ENCODE results near the gene BCL7A.
"Not testable (repeated sequence)": the region's sequence is repeated elsewhere in the genome, so short reads cannot be mapped to it uniquely, and the experiment has no call there.

Gene BCL7A

DNA sequence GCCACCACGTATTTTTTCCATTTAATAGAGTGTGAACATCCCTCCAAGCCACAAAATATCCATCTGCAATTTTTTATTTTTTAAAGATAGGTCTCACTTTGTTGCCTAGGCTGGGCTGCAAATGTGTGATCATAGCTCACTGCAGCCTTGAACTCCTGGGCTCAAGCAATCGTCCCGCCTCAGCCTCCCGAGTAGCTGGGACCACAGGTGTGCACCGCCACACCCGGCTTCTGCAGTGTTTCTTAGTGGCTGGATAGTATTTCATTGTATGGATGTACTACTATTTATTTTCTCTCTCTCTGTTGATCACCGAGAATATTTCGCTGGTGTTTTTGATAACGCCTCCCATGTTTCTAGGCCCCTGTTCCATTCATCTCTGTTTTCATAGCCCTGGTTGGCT is 74.3 kb downstream of the BCL7A start:
- Histone ChIP-seq H3K4me1 (ENCODE audit: insufficient read depth, low read length) (peaks cover 10% of the 10 kb centered on the region), H3K4me3 (ENCODE audit: low read length) (no peak overlapping the region), H3K27me3 (ENCODE audit: insufficient read depth, low read length) (no peaks in the 10 kb centered on the region), H2AFZ (ENCODE audit: low read depth, low read length) (no peak overlapping the region), H3K9me3 (ENCODE audit: low read length) (no peaks in the 10 kb centered on the region), H3K36me3 (ENCODE audit: insufficient read depth, low read length) (no peaks in the 10 kb centered on the region)

DNA sequence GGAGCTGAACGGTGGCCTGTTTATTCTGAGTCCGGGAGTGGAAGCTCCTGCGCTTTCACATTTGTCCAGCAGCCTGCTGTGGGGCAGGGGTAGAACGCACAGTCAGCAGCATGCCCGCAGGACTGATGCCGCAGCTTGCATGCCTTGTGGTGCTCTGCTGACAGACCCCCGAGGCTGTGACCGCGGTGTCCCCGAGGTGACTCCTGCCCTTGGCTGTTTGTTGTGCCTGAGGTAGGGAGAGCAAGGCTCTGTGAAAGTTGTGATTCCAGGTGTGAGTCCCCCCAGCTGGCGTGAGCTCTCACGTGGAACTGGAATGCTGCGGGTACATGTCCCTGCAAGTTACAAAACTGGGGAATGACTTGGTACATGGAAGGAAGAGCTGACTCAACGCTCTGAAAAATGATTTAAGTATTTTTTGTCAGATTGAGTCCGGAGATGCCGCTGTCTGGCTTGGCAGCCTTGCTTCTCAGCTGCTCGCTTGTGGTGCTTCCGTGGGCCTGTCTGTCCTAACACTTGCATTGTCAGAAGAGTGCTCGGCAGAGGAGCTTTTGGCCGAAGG is 75.0 kb downstream of the BCL7A start:
- Histone ChIP-seq H2AFZ (ENCODE audit: low read depth, low read length) (no peak overlapping the region), H3K9me3 (ENCODE audit: low read length) (no peaks in the 10 kb centered on the region), H3K36me3 (ENCODE audit: insufficient read depth, low read length) (no peaks in the 10 kb centered on the region), H3K27me3 (ENCODE audit: insufficient read depth, low read length) (no peaks in the 10 kb centered on the region), H3K4me3 (ENCODE audit: low read length) (no peak overlapping the region), H3K4me1 (ENCODE audit: insufficient read depth, low read length) (peaks cover 10% of the 10 kb centered on the region)

DNA sequence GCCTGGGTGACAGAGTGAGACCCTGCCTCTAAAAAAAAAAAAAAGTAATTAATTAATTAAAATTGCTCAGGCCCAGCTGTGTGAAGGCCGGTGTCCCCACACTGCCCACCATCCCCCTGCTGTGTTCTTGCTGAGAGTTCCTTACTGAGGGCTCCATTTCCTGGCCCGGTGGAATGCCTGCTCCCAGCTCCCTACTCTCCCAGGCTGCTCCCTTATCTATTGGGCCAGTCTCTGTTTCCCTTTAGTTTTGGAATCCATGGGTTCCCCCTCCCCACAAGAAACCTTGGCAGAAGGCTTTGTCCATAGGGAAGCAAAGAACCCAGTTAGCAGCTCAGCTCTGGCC is 75.9 kb downstream of the BCL7A start:
- Histone ChIP-seq H2AFZ (ENCODE audit: low read depth, low read length) (no peak overlapping the region), H3K36me3 (ENCODE audit: insufficient read depth, low read length) (peaks cover 3% of the 10 kb centered on the region), H3K9me3 (ENCODE audit: low read length) (peaks cover 1% of the 10 kb centered on the region), H3K4me3 (ENCODE audit: low read length) (no peak overlapping the region), H3K27me3 (ENCODE audit: insufficient read depth, low read length) (no peaks in the 10 kb centered on the region), H3K4me1 (ENCODE audit: insufficient read depth, low read length) (peaks cover 10% of the 10 kb centered on the region)

DNA sequence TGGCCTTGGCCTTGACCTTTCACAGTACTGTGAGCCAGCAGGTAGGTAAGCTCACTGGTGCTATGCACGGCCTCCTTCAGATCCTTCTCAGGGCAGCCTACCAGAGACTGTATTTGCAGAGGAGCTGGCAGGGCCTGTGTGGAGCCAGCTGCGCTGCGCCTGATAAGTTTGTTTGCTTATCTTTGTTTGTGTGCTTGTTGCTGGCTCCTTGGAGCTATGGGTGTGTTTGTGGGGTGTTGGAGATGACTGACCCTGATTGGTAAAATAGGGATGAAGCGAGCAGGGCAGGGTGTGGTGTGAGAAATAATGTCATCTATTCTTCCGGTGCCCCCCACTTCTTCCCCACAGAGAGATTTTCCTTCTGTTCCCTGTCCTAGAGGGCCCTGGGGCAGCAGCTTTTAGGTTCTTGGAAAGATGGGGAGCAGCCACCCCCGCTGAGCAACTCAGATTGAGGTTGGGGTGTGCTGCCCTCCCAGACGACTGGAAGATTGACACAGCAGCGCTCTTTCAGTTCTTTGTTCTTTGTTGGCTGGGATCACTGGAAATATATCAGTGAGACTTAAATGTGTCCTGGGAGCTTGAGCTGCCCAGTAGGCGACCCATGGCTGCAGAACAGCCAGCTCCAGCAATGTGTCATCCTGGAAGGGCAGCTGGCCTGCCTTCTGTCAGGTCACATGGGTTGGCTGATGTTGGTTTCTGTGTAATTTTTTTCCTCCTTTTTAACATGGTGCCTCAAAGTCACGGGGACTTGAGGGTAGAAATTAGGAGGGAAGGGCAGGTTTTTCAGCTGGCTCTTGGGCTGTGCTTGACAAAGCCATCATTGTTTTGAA is 76.5 kb downstream of the BCL7A start:
- H3K36me3 ChIP-seq (ENCODE audit: insufficient read depth, low read length): peaks cover 3% of the 10 kb centered on the region
- H3K4me3 ChIP-seq (ENCODE audit: low read length): no peak overlapping the region
- no peaks in the 10 kb centered on the region for H3K27me3 ChIP-seq (ENCODE audit: insufficient read depth, low read length)
- no peak overlapping the region for H2AFZ ChIP-seq (ENCODE audit: low read depth, low read length)
- H3K4me1 ChIP-seq (ENCODE audit: insufficient read depth, low read length): peaks cover 10% of the 10 kb centered on the region
- peaks cover 1% of the 10 kb centered on the region for H3K9me3 ChIP-seq (ENCODE audit: low read length)

DNA sequence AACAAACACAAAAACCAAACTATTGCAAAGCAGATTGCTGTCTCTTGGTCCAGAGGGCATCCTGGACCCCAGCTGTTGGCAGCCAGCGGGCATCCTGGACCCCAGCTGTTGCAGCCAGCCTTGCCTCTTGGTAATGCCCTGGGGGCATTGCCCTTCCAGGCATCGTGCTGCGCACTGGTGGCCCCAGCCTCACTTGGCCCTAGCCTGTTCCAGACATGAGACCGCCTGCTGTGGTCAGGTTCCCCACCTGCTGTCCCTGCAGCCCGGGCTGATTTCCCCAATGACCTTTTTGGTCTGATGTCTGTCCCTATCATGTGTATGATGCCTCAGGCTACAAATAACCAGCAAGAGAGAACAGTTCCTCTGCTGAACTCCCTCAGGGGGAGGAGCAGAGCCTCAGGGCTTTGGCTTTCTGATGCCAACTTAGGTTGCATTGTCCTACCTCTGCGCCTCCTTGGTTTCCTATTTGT is 77.6 kb downstream of the BCL7A start:
- no peak overlapping the region for H2AFZ ChIP-seq (ENCODE audit: low read depth, low read length)
- H3K4me3 ChIP-seq (ENCODE audit: low read length): no peak overlapping the region
- no peaks in the 10 kb centered on the region for H3K27me3 ChIP-seq (ENCODE audit: insufficient read depth, low read length)
- H3K9me3 ChIP-seq (ENCODE audit: low read length): peaks cover 1% of the 10 kb centered on the region
- H3K36me3 ChIP-seq (ENCODE audit: insufficient read depth, low read length): peaks cover 3% of the 10 kb centered on the region
- peaks cover 10% of the 10 kb centered on the region for H3K4me1 ChIP-seq (ENCODE audit: insufficient read depth, low read length)

GRCh38 chr12:122099856-122100255 is 78.2 kb downstream of the BCL7A start:
- Histone ChIP-seq H3K36me3 (ENCODE audit: insufficient read depth, low read length) (peaks cover 3% of the 10 kb centered on the region), H3K9me3 (ENCODE audit: low read length) (peaks cover 1% of the 10 kb centered on the region), H3K4me1 (ENCODE audit: insufficient read depth, low read length) (peaks cover 10% of the 10 kb centered on the region), H2AFZ (ENCODE audit: low read depth, low read length) (no peak overlapping the region), H3K4me3 (ENCODE audit: low read length) (no peak overlapping the region), H3K27me3 (ENCODE audit: insufficient read depth, low read length) (no peaks in the 10 kb centered on the region)

GRCh38 chr12:122100568-122100967 is 78.9 kb downstream of the BCL7A start:
- peaks cover 10% of the 10 kb centered on the region for H3K4me1 ChIP-seq (ENCODE audit: insufficient read depth, low read length)
- no peaks in the 10 kb centered on the region for H3K27me3 ChIP-seq (ENCODE audit: insufficient read depth, low read length)
- peaks cover 3% of the 10 kb centered on the region for H3K36me3 ChIP-seq (ENCODE audit: insufficient read depth, low read length)
- H2AFZ ChIP-seq (ENCODE audit: low read depth, low read length): no peak overlapping the region
- H3K9me3 ChIP-seq (ENCODE audit: low read length): peaks cover 1% of the 10 kb centered on the region
- H3K4me3 ChIP-seq (ENCODE audit: low read length): no peak overlapping the region

DNA sequence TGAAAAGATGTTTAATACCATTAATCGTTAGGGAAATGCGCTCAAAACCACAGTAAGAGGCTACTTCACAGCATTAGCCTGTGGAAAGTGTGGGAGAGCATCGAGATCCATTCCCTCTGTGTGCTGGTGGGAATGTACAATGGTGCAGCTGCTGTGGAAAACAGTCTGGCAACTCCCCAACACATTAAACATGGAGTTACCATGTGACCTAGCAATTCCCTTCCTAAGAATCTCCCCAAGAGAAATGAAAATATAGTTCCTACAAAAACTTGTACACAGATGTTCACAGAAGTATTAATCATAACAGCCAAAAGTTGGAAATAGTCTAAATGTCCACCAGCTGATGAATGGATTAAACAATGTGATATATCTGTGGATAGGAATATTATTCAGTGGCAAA is 80.6 kb downstream of the BCL7A start:
- H3K27me3 ChIP-seq (ENCODE audit: insufficient read depth, low read length): no peaks in the 10 kb centered on the region
- peaks cover 1% of the 10 kb centered on the region for H3K9me3 ChIP-seq (ENCODE audit: low read length)
- no peak overlapping the region for H3K4me3 ChIP-seq (ENCODE audit: low read length)
- peaks cover 10% of the 10 kb centered on the region for H3K4me1 ChIP-seq (ENCODE audit: insufficient read depth, low read length)
- H2AFZ ChIP-seq (ENCODE audit: low read depth, low read length): no peak overlapping the region
- H3K36me3 ChIP-seq (ENCODE audit: insufficient read depth, low read length): peaks cover 3% of the 10 kb centered on the region

DNA sequence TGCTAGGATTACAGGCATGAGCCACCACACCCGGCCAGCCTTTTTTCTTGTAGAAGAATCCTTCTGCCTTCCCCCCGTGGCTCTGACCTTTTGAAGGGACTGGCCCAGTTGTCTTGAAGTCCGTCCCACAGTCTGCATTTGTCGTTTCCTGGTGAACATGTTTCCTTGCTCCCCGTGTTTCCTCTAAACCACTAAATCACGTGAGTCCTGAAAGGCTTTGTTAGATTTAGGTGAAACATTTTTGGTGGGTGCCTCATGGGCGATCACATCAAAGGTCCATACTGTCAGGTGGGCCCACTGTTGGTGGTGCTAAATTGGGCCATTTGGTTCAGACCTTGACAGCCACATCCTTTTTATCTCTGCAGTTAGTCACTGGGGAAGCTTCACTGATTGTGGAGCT is 83.2 kb downstream of the BCL7A start:
- H3K9me3 ChIP-seq (ENCODE audit: low read length): peaks cover 1% of the 10 kb centered on the region
- H3K27me3 ChIP-seq (ENCODE audit: insufficient read depth, low read length): no peaks in the 10 kb centered on the region
- no peaks in the 10 kb centered on the region for H3K4me1 ChIP-seq (ENCODE audit: insufficient read depth, low read length)
- H3K36me3 ChIP-seq (ENCODE audit: insufficient read depth, low read length): peaks cover 3% of the 10 kb centered on the region
- no peak overlapping the region for H2AFZ ChIP-seq (ENCODE audit: low read depth, low read length)
- no peak overlapping the region for H3K4me3 ChIP-seq (ENCODE audit: low read length)

DNA sequence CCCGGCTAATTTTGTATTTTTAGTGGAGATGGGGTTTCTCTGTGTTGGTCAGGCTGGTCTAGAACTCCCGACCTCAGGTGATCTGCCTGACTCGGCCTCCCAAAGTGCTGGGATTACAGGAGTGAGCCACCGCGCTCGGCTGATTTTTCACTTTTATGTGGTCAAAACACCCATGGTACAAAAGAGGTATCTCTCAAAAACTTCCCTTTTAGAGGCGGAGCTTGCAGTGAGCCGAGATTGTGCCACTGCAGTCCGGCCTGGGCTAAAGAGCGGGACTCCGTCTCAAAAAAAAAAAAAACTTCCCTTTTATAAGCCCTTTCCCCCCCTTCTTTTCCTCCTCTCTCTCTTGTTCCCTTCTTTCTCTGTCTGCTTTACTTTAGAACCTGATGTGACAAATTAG is 83.8 kb downstream of the BCL7A start:
- not testable (repeated sequence) for H3K9me3 ChIP-seq (ENCODE audit: low read length); H3K4me3 ChIP-seq (ENCODE audit: low read length); H3K36me3 ChIP-seq (ENCODE audit: insufficient read depth, low read length); H3K4me1 ChIP-seq (ENCODE audit: insufficient read depth, low read length); H2AFZ ChIP-seq (ENCODE audit: low read depth, low read length); H3K27me3 ChIP-seq (ENCODE audit: insufficient read depth, low read length)

DNA sequence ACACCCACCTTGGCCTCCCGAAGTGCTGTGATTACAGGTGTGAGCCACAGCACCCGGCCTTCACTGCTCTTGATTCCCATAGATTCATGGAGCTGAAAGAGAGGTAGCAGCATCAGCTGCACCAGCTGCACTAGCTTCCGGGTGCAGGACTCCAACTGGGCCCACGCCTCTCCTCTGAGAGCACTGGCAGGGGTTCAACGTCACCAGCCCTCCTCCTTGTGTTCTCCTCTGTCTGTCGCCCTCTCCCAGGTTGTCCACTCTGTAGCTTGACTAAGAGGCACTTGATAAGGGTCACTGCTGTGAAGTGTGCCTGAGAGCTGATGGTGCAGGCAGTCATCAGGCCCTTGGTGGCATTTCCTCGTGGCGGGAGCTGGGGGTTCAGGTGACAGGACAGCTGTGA is 85.2 kb downstream of the BCL7A start:
- H3K36me3 ChIP-seq (ENCODE audit: insufficient read depth, low read length): peaks cover 3% of the 10 kb centered on the region
- H3K27me3 ChIP-seq (ENCODE audit: insufficient read depth, low read length): no peaks in the 10 kb centered on the region
- no peak overlapping the region for H3K4me3 ChIP-seq (ENCODE audit: low read length)
- H3K9me3 ChIP-seq (ENCODE audit: low read length): peaks cover 1% of the 10 kb centered on the region
- H3K4me1 ChIP-seq (ENCODE audit: insufficient read depth, low read length): no peaks in the 10 kb centered on the region
- H2AFZ ChIP-seq (ENCODE audit: low read depth, low read length): no peak overlapping the region

GRCh38 chr12:122107261-122107660 is 85.6 kb downstream of the BCL7A start:
- no peak overlapping the region for H3K4me3 ChIP-seq (ENCODE audit: low read length)
- H3K9me3 ChIP-seq (ENCODE audit: low read length): peaks cover under 1% of the 10 kb centered on the region
- no peaks in the 10 kb centered on the region for H3K27me3 ChIP-seq (ENCODE audit: insufficient read depth, low read length)
- no peak overlapping the region for H2AFZ ChIP-seq (ENCODE audit: low read depth, low read length)
- no peaks in the 10 kb centered on the region for H3K4me1 ChIP-seq (ENCODE audit: insufficient read depth, low read length)
- peaks cover under 1% of the 10 kb centered on the region for H3K36me3 ChIP-seq (ENCODE audit: insufficient read depth, low read length)

- Histone ChIP-seq H3K9me3 (ENCODE audit: low read length) (no peaks in the 10 kb centered on the region), H2AFZ (ENCODE audit: low read depth, low read length) (no peak overlapping the region), H3K27me3 (ENCODE audit: insufficient read depth, low read length) (no peaks in the 10 kb centered on the region), H3K4me3 (ENCODE audit: low read length) (no peak overlapping the region), H3K36me3 (ENCODE audit: insufficient read depth, low read length) (no peaks in the 10 kb centered on the region), H3K4me1 (ENCODE audit: insufficient read depth, low read length) (peaks cover 4% of the 10 kb centered on the region)
Observed at GRCh38 chr12:122111089-122111641, 89.5 kb downstream of the BCL7A start.

Measured in neuron (in vitro differentiated cells).